ENCODE results near the gene RPUSD2. TPM values are rescaled to one million over a fixed set of nuclear protein-coding genes. Genes with fewer than 3 reads are reported as not detected.

RPUSD2 gene, protein sequence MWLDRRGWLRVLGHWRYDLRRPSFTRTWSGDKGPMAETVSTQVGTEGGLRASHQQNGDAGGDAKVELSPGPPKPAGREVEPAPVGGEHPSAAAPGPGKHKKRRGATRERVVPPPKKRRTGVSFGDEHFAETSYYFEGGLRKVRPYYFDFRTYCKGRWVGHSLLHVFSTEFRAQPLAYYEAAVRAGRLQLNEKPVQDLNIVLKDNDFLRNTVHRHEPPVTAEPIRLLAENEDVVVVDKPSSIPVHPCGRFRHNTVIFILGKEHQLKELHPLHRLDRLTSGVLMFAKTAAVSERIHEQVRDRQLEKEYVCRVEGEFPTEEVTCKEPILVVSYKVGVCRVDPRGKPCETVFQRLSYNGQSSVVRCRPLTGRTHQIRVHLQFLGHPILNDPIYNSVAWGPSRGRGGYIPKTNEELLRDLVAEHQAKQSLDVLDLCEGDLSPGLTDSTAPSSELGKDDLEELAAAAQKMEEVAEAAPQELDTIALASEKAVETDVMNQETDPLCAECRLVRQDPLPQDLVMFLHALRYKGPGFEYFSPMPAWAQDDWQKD
- total RNA-seq = 10 to 100 TPM; 10.3 to 13.2 TPM

DNA sequence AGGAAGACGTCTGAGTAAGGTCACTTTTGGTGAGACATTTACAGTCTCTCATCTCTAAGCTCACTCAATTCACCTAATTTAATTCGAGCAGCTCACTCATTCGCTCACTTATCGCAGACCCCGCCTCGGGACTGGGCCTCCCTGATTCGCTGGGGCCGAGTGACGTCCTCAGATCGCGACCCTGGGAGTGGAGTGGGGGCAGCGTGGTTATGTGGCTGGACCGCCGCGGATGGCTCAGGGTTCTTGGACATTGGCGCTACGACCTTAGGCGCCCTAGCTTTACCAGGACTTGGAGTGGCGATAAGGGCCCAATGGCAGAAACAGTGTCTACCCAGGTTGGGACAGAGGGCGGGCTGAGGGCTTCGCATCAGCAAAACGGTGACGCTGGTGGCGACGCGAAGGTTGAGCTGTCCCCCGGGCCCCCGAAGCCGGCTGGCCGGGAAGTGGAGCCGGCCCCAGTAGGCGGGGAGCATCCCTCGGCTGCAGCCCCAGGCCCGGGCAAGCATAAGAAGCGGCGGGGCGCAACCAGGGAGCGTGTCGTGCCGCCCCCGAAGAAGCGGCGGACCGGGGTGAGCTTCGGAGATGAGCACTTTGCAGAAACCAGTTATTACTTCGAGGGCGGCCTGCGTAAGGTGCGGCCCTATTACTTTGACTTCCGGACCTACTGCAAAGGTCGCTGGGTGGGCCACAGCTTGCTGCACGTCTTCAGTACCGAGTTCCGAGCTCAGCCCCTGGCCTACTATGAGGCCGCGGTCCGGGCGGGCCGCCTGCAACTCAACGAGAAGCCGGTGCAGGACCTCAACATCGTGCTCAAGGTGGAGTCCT is at the start of gene RPUSD2:
Gene RPUSD2 (plus strand): TSS at position 171 of the 825 bp plus-strand sequence. CDS start 39 bp downstream, at position 210.

DNA sequence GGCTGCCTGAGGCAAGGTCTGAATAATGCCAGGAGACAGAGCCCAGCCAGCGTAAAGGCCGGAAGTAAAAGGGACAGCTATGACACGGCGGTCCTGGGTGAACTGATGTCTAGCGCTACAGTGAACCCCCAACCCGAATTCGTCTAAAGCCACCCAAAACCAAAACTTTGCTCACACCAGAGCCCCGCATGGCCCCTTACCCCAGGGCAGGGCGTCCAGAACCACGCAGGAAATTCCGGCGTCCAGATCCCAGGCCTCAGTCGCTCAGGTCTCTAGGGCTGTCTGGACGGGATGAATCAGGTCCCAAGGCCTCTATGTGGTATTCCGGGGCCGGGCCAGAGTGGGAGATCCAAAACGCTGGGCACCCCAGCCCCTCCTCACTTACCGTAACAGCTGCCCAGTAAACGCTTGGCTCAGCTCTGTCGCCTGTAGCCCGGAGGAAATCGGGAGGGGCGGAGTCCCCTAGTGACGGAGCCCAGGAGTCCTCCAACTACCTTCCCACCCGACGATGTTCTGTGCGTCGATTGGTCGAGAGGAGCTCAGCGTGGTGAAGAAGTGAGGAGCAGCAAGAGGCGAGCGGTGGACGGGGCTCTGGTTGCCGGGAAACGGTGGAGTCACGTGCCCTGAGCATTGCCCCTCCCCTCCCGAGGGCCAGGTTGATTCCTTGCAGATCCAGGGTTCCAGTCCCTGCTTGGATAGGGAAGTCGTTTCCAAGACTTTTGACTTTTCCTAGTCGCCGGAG is 4.3 kb upstream of the RPUSD2 start, which contains the start of gene CCDC32:
Gene CCDC32 (minus strand): TSS at position 452 of the 742 bp plus-strand sequence. CDS start 2,027 bp downstream, outside the sequence.

DNA sequence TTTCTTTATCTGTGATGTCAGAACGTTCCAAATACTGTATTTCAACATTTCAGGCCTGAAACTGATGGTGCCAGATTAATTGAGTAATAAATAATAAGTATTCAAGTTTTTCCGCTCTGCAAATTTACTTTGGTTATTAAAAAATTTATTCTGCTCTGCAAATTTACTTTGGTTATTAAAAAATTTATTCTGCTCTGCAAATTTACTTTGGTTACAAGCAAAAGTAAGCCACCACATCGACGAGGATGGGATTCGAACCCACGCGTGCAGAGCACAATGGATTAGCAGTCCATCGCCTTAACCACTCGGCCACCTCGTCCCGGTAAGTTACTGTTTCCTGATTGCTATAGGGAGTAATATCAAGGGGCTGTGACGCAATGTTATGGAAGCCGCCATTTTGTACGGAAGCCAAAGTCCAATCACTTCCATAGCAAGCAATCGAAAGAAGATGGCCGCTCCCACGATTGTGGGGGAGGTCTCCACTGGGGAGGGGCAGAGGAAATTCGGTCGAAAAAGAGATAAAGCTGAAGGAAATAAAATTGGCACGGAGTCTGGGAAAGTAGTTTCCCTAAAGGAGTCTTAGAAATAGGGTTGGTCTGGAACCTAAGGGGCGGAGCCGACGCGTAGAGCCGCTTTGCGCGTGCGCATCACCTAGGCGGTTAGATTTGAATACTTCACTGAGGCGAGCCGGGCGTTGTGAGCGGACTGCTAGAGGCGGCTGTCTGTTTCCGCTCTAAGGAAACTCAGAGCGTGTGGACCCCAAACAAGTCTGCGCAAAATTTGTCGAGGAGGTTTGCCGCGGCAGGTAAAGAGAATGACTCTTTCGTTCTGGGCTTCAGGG is 24.7 kb downstream of the RPUSD2 start, which contains the start of gene KNL1:
Gene KNL1 (plus strand): TSS at position 662 of the 841 bp plus-strand sequence. CDS start 8,683 bp downstream, outside the sequence.

Other genes starting within 250 kb of the RPUSD2 start
- gene INAFM2, start 245.6 kb upstream of the RPUSD2 start, total RNA-seq = 1 to 10 TPM; 8.4 to 9.7 TPM
- under 1 TPM; 0.43 to 0.76 TPM for gene CCDC9B, start 228.4 kb upstream of the RPUSD2 start, total RNA-seq
- gene PHGR1, start 218.3 kb upstream of the RPUSD2 start, total RNA-seq = not detected
- under 1 TPM; 0.05 to 0.08 TPM for gene DISP2, start 211.1 kb upstream of the RPUSD2 start, total RNA-seq
- gene KNSTRN, start 186.6 kb upstream of the RPUSD2 start, total RNA-seq = 10 to 100 TPM; 35.5 to 35.7 TPM
- 10 to 100 TPM; 43.6 to 45.3 TPM for gene IVD, start 163.5 kb upstream of the RPUSD2 start, total RNA-seq
- 10 to 100 TPM; 29.7 to 30.0 TPM for gene BAHD1, start 128.3 kb upstream of the RPUSD2 start, total RNA-seq
- 10 to 100 TPM; 13.7 to 14.1 TPM for gene CHST14, start 98.3 kb upstream of the RPUSD2 start, total RNA-seq
- gene CCDC32, start 4.3 kb upstream of the RPUSD2 start, total RNA-seq = 10 to 100 TPM; 24.8 to 30.9 TPM
- gene KNL1, start 24.9 kb downstream of the RPUSD2 start, total RNA-seq = 10 to 100 TPM; 40.6 to 44.1 TPM
- 10 to 100 TPM; 44.5 to 48.6 TPM for gene RAD51, start 125.9 kb downstream of the RPUSD2 start, total RNA-seq
- 10 to 100 TPM; 28.4 to 30.3 TPM for gene RMDN3, start 186.0 kb downstream of the RPUSD2 start, total RNA-seq
- 10 to 100 TPM; 47.0 to 47.9 TPM for gene GCHFR, start 194.8 kb downstream of the RPUSD2 start, total RNA-seq
- 1 to 10 TPM; 1.5 to 1.8 TPM for gene C15orf62, start 200.7 kb downstream of the RPUSD2 start, total RNA-seq
- 10 to 100 TPM; 27.2 to 27.9 TPM for gene ZFYVE19, start 237.8 kb downstream of the RPUSD2 start, total RNA-seq
- 10 to 100 TPM; 43.8 to 44.3 TPM for gene DNAJC17, start 238.2 kb downstream of the RPUSD2 start, total RNA-seq